Gastrocnemius medialis (tissue), 4 donors: ENCODE results near the gene TNS3. TPM values are rescaled to one million over a fixed set of nuclear protein-coding genes. Genes with fewer than 3 reads are reported as not detected.

Source experiments
- ATAC-seq, 2 donors: fragments of 150-250 bp; one replicate each; pipeline ENCODE4 v1.9.1; 2016
- DNase-seq, 2 donors: peaks; one replicate each; pipeline ENCODE4 v3.0.0-alpha.2; 2019
- H3K27ac ChIP-seq, 4 donors: fragments of 200-600 bp; sonication (generic); 1 replicate in 1 of 4; 2 replicates in 3 of 4; pipeline ENCODE4 v1.5.1; 2016 to 2018; ENCODE audit warnings: mild to moderate bottlenecking in 2 of 4, moderate library complexity in 1 of 4
- H3K27me3 ChIP-seq, 3 donors: fragments of 200-600 bp; sonication (generic) in 2 of 3; 1 replicate in 1 of 3; 2 replicates in 2 of 3; pipeline versions ENCODE4 v1.5.1 to v1.6.0; 2016 to 2019; ENCODE audit warnings: mild to moderate bottlenecking in 1 of 3, moderate library complexity in 1 of 3
- H3K36me3 ChIP-seq, 2 donors: fragments of 200-600 bp; sonication (generic) in 1 of 2; one replicate each; pipeline ENCODE4 v1.5.1; 2017 to 2018
- H3K4me1 ChIP-seq, 2 donors: fragments of 200-600 bp; sonication (generic) in 1 of 2; one replicate each; pipeline ENCODE4 v1.5.1; 2016 to 2017; ENCODE audit warnings: mild to moderate bottlenecking in 2 of 2
- H3K4me3 ChIP-seq, 4 donors: fragments of 200-600 bp; sonication (generic) in 3 of 4; 1 replicate in 1 of 4; 2 replicates in 3 of 4; pipeline ENCODE4 v1.5.1; 2016 to 2019; ENCODE audit warnings: mild to moderate bottlenecking in 2 of 4
- H3K9me3 ChIP-seq, 3 donors: fragments of 200-600 bp; sonication (generic) in 2 of 3; 1 replicate in 1 of 3; 2 replicates in 2 of 3; pipeline ENCODE4 v1.5.1; 2016 to 2019
- POLR2A ChIP-seq, 2 donors: fragments of 450-650 bp; IDR thresholded peaks; one replicate each; pipeline ENCODE4 v1.6.1; 2017; ENCODE audit warnings: antibody characterized with exemption in 2 of 2, mild to moderate bottlenecking in 2 of 2, moderate library complexity in 2 of 2
- in situ Hi-C, 4 donors: fragments of 200-750 bp; cut with MboI; loops; one replicate each; pipeline versions ENCODE4 v1.15.0 to v1.8.0; 2017; ENCODE audit warnings: low sequenced_read_pairs in 4 of 4
- intact Hi-C: fragments of 100-400 bp; cut with DNase I; formaldehyde crosslinking; loops from one replicate; pipeline ENCODE4 v1.15.1; 2023; ENCODE audit warnings: low total_unique reads
- total RNA-seq, 4 donors: library from RNA; depleted of rRNA; stranded (reverse); fragments of >200 nt; gene quantifications; one replicate each; pipeline versions ENCODE4 v1.1.0 to v1.2.3, GENCODE V29; 2016
- TF ChIP-seq, protein P1 (sequence below), 5 experiments: fragments of 450-650 bp in 3 of 5; fragments of 200-600 bp in 2 of 5; sonication (generic) in 2 of 5; IDR thresholded peaks in 4 of 5; conservative IDR thresholded peaks in 1 of 5; 1 replicate in 4 of 5; 2 replicates in 1 of 5; pipeline ENCODE4 v1.5.1; 2016 to 2019; ENCODE audit warnings: antibody characterized with exemption in 5 of 5, mild to moderate bottlenecking in 3 of 5, moderate library complexity in 3 of 5

The TNS3 gene
- total RNA-seq, 4 donors from 2014 or later: 39.4 to 64.3 (median 50.5) TPM

DNA sequence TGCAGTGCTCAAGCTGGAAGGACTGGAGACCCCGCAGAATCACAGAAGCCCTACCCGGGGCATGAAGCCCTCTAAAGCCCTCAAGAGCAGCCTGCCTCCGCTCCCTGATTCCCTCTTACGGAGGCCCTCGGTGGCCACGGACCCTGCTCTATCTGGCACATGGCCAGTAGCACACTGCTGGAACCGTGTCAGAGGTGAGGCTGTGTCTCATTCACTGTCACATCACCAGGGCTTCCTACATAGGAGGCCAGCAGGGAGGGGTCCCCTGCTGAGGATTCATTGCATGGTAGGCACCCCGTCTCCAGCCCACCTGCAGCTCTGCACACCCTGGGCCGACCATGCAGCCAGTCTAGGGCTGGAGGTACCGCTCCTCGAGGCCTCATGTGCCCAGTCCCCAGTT lies 259.2 kb downstream of the TNS3 start:
- peaks cover 41 to 65% of the 10 kb centered on the region in 2 donors for H3K4me1 ChIP-seq
- H3K9me3 ChIP-seq: no peaks in the 10 kb centered on the region
- intact Hi-C loops (no loop called here), in situ Hi-C loops (no loop called here)
- DNase-seq (no peak), ATAC-seq (no peak)
- no peaks in the 10 kb centered on the region for H3K36me3 ChIP-seq
- peak overlapping the region in 2 of 4 donors; percentile 12 to 75 for H3K27ac ChIP-seq
- TF ChIP-seq, protein P1, sequence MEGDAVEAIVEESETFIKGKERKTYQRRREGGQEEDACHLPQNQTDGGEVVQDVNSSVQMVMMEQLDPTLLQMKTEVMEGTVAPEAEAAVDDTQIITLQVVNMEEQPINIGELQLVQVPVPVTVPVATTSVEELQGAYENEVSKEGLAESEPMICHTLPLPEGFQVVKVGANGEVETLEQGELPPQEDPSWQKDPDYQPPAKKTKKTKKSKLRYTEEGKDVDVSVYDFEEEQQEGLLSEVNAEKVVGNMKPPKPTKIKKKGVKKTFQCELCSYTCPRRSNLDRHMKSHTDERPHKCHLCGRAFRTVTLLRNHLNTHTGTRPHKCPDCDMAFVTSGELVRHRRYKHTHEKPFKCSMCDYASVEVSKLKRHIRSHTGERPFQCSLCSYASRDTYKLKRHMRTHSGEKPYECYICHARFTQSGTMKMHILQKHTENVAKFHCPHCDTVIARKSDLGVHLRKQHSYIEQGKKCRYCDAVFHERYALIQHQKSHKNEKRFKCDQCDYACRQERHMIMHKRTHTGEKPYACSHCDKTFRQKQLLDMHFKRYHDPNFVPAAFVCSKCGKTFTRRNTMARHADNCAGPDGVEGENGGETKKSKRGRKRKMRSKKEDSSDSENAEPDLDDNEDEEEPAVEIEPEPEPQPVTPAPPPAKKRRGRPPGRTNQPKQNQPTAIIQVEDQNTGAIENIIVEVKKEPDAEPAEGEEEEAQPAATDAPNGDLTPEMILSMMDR (IDR thresholded peaks at IDR 0.05 in 4 of 5, conservative IDR thresholded peaks at IDR 0.05 in 1 of 5): no peak
- TF ChIP-seq POLR2A (IDR thresholded peaks at IDR 0.05): no peak
- no peak overlapping the region for H3K4me3 ChIP-seq
- H3K27me3 ChIP-seq: no peaks in the 10 kb centered on the region

DNA sequence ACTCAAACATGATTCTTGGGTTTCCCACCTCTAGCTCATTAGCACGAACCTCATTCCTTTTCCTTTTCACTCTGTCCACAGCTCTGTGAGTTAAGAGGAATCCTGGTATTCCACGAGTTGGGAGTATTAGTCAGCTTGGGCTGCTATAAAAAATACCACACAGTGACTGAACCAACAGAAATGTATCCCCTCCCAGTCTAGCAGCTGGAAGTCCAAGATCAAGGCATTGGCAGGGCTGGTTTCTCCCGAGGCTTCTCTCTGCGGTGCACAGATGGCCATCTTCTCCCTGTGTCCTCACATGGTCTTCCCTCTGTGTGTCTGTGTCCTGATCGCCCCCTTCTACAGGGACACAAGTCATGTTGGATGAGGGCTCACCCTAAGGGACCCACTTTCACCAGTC lies 261.6 kb downstream of the TNS3 start:
- no peak for ATAC-seq
- no peaks in the 10 kb centered on the region for H3K27me3 ChIP-seq
- no peak for DNase-seq
- H3K4me3 ChIP-seq: no peak overlapping the region
- H3K4me1 ChIP-seq: peaks cover 29 to 59% of the 10 kb centered on the region in 2 donors
- no peaks in the 10 kb centered on the region for H3K36me3 ChIP-seq
- in situ Hi-C loops (no loop called here), intact Hi-C loops (no loop called here)
- H3K9me3 ChIP-seq: no peaks in the 10 kb centered on the region
- peak overlapping the region in 2 of 4 donors; percentile 19 to 31 for H3K27ac ChIP-seq
- no peak for TF ChIP-seq POLR2A (IDR thresholded peaks at IDR 0.05)

DNA sequence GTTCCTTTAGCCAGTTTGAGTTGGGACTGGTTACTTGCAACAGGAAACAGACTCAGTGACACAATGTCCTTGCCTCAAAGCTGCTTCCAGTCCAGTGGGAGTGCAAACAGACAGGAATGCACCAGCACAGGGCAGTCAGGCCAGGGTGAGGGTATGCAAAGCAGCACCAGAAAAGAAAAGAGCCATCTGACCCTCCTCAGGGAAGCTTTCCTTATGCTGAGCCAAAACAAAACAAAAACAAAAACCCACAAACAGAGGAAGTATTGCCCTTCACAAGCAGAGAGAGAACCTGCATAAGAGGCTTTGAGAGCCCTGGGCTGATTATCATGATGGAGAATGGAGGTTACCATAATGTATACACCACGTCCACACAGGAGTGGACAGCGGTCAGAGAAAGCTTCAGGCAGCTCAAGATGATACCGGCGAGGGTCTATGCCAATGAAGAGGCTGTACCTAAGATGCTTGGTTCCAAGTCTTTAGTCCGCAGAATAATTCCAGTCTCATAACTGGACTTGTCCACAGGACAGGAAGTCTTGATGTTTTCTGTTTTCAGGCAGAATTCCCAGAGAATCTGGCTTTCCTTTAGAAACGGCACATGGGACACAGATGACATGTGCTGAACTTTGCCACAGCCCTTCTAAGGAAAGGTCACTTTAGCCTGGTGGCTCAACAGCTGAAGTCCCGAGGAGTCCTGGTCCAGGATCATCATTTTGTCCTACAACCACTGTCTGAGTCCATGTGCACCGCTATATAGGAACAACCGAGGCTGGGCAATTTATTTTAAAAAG lies 263.3 kb downstream of the TNS3 start:
- Histone ChIP-seq H3K4me3 (no peak overlapping the region), H3K9me3 (no peaks in the 10 kb centered on the region), H3K27me3 (no peaks in the 10 kb centered on the region), H3K27ac (peak overlapping the region; percentile 49 to 83 (median 67)), H3K4me1 (peaks cover 36 to 59% of the 10 kb centered on the region in 2 donors), H3K36me3 (no peaks in the 10 kb centered on the region)
- TF ChIP-seq, protein P1 (IDR thresholded peaks at IDR 0.05 in 4 of 5, conservative IDR thresholded peaks at IDR 0.05 in 1 of 5): no peak
- ATAC-seq: peak; percentile 12 to 28
- DNase-seq: no peak
- in situ Hi-C loops (no loop called here), intact Hi-C loops (no loop called here)

DNA sequence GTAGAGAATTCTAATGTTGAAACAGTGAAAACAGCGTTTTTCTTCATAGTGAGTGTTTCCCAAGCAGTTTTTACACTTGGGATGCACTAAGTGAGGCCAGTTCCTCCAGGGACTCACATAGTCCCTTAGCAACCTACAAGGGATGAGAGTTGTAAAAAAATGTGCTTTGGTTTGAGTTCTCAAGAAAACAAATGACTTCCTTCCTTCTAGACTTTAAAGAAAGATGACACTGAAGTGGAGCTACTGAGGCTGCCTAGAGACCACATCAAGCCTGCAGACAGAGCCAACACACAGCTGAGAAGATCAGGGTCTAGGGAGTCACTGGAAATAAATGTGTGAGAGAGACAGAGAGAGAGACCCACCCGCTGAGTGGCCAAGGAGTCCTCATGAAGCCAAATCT lies 264.4 kb downstream of the TNS3 start:
- no peaks in the 10 kb centered on the region for H3K36me3 ChIP-seq

More for the DNA sequence above, 264.4 kb downstream of the TNS3 start:
- peaks cover 37 to 49% of the 10 kb centered on the region in 2 donors for H3K4me1 ChIP-seq
- no peaks in the 10 kb centered on the region for H3K27me3 ChIP-seq
- no peak for DNase-seq
- TF ChIP-seq, protein P1 (IDR thresholded peaks at IDR 0.05 in 4 of 5, conservative IDR thresholded peaks at IDR 0.05 in 1 of 5): no peak
- no peak for TF ChIP-seq POLR2A (IDR thresholded peaks at IDR 0.05)
- no peaks in the 10 kb centered on the region for H3K9me3 ChIP-seq
- no peak overlapping the region for H3K4me3 ChIP-seq
- in situ Hi-C loops (no loop called here), intact Hi-C loops (no loop called here)
- H3K27ac ChIP-seq: peak overlapping the region in 3 of 4 donors; percentile 65 to 83 (median 69)
- no peak for ATAC-seq
